ENCODE results near the gene UPP2.

UPP2 gene

GRCh38 chr2:158128168-158128973 is 26.7 kb downstream of the UPP2 start:
- TF ChIP-seq CTCF (IDR thresholded peaks at IDR 0.05; ENCODE audit: low read depth, low read length, poor library complexity, severe bottlenecking) (no peak), EZH2phosphoT487 (IDR thresholded peaks at IDR 0.05; ENCODE audit: borderline replicate concordance, low read length) (no peak)
- Histone ChIP-seq H4K20me1 (ENCODE audit: control insufficient read depth, insufficient read depth, low read depth, low read length) (no peaks in the 10 kb centered on the region), H3K79me2 (ENCODE audit: control insufficient read depth, low read length) (no peaks in the 10 kb centered on the region), H3K4me2 (ENCODE audit: low read length) (no peak overlapping the region), H3F3A (ENCODE audit: control insufficient read depth, insufficient read depth) (no peaks in the 10 kb centered on the region), H3K9me2 (replicated peaks; ENCODE audit: control insufficient read depth, low read length) (no peaks in the 10 kb centered on the region), H3K4me1 (ENCODE audit: control insufficient read depth, low read length) (no peaks in the 10 kb centered on the region), H3K27ac (ENCODE audit: low read depth, low read length) (no peak overlapping the region), H3K4me3 (ENCODE audit: low read length) (no peak overlapping the region), H3K27me3 (ENCODE audit: control insufficient read depth, low read length) (no peaks in the 10 kb centered on the region), H3K36me3 (ENCODE audit: control insufficient read depth, low read length) (no peaks in the 10 kb centered on the region), H3K9me3 (ENCODE audit: control insufficient read depth, insufficient read depth, low read length) (no peaks in the 10 kb centered on the region)

- Histone ChIP-seq H3K27ac (ENCODE audit: low read depth, low read length) (no peak overlapping the region), H3K4me3 (ENCODE audit: low read length) (no peak overlapping the region), H3F3A (ENCODE audit: control insufficient read depth, insufficient read depth) (no peaks in the 10 kb centered on the region), H3K79me2 (ENCODE audit: control insufficient read depth, low read length) (no peaks in the 10 kb centered on the region), H3K27me3 (ENCODE audit: control insufficient read depth, low read length) (no peaks in the 10 kb centered on the region), H3K4me1 (ENCODE audit: control insufficient read depth, low read length) (no peaks in the 10 kb centered on the region), H3K9me2 (replicated peaks; ENCODE audit: control insufficient read depth, low read length) (no peaks in the 10 kb centered on the region), H3K9me3 (ENCODE audit: control insufficient read depth, insufficient read depth, low read length) (no peaks in the 10 kb centered on the region), H3K4me2 (ENCODE audit: low read length) (no peak overlapping the region), H4K20me1 (ENCODE audit: control insufficient read depth, insufficient read depth, low read depth, low read length) (no peaks in the 10 kb centered on the region), H3K36me3 (ENCODE audit: control insufficient read depth, low read length) (no peaks in the 10 kb centered on the region)
- TF ChIP-seq CTCF (IDR thresholded peaks at IDR 0.05; ENCODE audit: low read depth, low read length, poor library complexity, severe bottlenecking) (no peak), EZH2phosphoT487 (IDR thresholded peaks at IDR 0.05; ENCODE audit: borderline replicate concordance, low read length) (no peak)
Measured at GRCh38 chr2:158129037-158129436, 27.4 kb downstream of the UPP2 start.

GRCh38 chr2:158130832-158131473 is 29.3 kb downstream of the UPP2 start:
- Histone ChIP-seq H3K4me3 (ENCODE audit: low read length) (no peak overlapping the region), H3F3A (ENCODE audit: control insufficient read depth, insufficient read depth) (no peaks in the 10 kb centered on the region), H3K27ac (ENCODE audit: low read depth, low read length) (no peak overlapping the region), H3K79me2 (ENCODE audit: control insufficient read depth, low read length) (no peaks in the 10 kb centered on the region), H3K9me3 (ENCODE audit: control insufficient read depth, insufficient read depth, low read length) (no peaks in the 10 kb centered on the region), H3K4me2 (ENCODE audit: low read length) (no peak overlapping the region), H3K36me3 (ENCODE audit: control insufficient read depth, low read length) (no peaks in the 10 kb centered on the region), H3K4me1 (ENCODE audit: control insufficient read depth, low read length) (no peaks in the 10 kb centered on the region), H3K9me2 (replicated peaks; ENCODE audit: control insufficient read depth, low read length) (no peaks in the 10 kb centered on the region), H3K27me3 (ENCODE audit: control insufficient read depth, low read length) (no peaks in the 10 kb centered on the region), H4K20me1 (ENCODE audit: control insufficient read depth, insufficient read depth, low read depth, low read length) (no peaks in the 10 kb centered on the region)
- TF ChIP-seq CTCF (IDR thresholded peaks at IDR 0.05; ENCODE audit: low read depth, low read length, poor library complexity, severe bottlenecking) (no peak), EZH2phosphoT487 (IDR thresholded peaks at IDR 0.05; ENCODE audit: borderline replicate concordance, low read length) (no peak)
